ENCODE results near the gene CTNNBIP1.

Gene CTNNBIP1

DNA sequence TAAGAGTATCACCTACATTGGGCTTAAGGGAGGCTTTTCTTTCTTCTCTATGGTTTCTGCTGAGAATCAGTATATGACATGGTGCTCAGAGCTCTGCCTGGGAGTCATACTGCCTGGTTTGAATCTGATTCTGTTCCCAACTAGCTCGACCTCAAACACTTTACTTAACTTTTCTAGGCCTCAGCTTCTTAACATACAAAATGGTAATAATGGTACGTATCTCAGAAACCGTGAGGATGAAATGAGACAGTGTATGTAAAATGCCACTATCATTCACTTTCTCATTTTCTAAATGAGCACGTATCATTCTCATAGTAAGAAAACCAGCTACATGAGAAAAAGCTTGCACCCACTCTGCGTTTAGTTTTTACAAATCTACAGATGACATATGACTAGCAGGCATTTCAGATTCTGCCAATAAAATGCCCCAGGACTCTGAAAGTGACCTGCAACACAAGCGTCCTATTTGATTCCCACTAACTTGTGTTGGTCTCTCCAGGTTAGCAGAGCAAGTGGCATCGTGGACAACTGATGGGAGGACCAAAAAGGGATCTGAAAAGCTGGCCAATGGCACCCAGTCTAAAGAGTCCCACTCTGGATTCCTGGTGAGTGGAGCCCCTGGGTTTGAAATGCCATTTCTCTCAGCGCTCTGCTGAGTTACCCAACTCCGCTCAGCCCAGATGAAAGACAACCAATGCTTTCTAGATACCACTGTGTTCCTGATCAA is 6.1 kb downstream of the CTNNBIP1 start:
- DNase-seq = no peak

GRCh38 chr1:9902060-9902452 is 8.0 kb downstream of the CTNNBIP1 start:
- DNase-seq = no peak

DNA sequence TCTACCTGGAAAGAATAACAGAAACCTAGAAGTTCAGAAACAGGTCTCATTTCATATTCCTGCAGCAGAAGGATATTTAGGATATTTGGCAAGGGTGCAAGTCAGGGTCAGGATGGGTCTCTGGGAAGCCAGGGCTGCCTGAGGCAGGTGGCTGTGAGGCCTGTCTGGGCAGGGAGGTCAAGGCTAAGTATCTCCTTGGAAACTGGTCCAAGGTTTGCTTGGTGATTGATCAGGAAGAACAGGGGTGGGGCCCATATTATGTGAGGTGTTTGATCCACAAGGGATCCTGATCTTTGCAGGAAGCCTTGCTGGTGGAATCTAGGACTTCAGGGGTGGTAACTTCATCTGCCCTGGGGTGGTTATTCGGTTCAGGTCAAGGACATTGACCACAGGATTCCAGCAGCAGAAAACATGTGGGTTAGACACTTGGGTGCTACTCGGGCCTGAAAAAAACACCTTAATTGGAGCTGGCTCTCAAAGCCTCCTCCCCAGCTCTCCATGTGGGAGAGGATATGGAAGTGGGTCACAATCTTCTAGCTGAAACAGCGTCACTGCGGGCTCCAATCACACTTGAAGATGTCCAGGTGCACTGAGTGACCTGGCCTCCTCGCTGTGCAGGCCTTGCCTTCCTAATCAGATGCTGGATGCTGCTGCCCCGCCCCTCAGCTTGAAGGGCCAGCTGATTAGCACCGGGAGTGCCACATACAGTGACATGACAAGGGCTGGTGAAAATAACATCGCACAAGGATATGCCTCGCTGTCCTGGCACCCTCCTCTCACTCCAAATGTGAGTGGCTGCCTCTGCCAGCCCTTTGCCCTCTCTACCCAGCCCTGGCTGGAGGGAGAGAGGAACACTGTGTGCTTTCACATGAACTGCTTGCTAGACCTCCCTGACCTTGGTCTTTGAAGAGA is 8.7 kb downstream of the CTNNBIP1 start:
- no peak for DNase-seq

DNA sequence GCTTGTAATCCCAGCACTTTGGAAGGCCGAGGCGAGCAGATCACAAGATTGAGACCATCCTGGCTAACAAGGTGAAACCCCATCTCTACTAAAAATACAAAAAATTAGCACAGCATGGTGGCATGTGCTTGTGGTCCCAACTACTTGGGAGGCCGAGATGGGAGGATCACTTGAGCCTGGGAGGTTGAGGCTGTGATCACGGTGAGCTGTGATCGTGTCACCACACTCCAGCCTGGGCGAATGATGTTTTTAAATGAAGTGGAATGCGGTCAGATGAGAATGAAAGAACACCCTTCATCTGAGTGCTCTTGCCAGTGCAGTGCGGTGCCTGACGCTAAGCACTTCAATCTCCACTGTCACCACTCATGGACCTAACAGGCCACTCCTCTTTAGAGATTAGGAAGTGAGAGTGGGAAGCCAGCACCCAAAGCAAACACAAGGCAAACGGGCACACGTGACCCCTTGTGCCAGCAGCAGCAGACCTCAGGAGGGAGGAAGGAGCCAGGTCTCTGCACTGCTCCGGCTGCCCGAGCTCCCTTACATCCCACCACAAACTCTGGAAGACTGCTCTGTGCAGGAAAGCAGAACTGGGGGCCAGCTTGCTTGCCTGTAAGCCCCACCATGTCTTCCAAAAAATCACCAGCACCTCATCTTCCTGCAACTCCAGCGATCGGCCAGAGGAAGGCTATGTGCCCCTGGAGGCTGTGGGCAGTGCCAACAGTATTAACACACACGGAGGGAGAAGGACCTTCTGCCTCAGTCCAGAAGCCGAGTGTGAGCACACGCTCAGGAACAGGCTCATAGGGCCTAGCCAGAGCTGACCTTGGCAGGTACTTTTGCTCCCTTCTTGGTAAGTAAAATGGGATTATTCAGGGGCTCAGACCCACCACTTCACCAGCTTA is 9.7 kb downstream of the CTNNBIP1 start:
- DNase-seq = peak; percentile 62

GRCh38 chr1:9894115-9894514 is 16.0 kb downstream of the CTNNBIP1 start:
- no peak for DNase-seq

- peak; percentile 88 for DNase-seq
These were observed 17.2 kb downstream of the CTNNBIP1 start for GRCh38 chr1:9892563-9893528.

- peak; percentile 91 for DNase-seq
These were observed 18.9 kb downstream of the CTNNBIP1 start for GRCh38 chr1:9891207-9891606.

- peak; percentile 80 for DNase-seq
These were observed 19.8 kb downstream of the CTNNBIP1 start for GRCh38 chr1:9890224-9890731.

DNA sequence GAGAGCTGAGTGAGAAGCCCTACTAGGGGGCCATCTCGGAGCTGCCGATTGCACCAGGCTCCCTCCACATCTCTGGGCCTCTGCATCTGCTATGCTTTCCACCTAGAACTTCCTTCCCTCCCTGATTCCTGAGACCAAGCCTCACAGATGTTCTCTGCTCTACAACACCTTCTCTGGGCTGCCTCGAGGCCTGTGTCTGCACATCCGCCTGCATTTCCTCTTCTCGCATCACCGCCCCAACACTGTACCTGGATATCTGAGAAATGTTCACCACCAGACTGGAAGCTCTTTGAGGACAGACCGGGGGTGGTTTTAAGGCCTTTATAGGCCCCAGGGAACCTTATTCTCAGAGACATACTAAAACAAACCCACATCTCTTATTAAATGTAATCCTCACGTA is 20.7 kb downstream of the CTNNBIP1 start:
- DNase-seq = no peak

GRCh38 chr1:9888886-9889285 is 21.2 kb downstream of the CTNNBIP1 start:
- DNase-seq = no peak

DNA sequence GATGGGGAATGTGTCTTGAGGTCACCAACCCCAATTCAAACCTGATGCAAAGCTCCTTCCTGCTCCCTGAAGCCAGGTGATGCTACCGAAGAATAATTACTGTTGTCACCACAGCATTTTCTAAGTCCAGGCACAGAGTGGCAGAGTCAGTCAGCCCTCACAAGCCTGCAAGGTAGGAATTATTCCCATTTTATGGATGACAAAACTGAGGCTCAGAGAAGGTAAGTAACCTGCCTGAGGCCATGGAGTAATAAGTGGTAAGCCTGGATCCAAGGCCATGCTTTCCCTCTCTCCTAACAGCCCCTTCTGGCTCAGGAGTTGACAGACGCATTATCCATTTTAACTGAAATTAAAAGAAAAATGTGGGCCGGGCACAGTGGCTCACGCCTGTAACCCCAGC is 23.0 kb downstream of the CTNNBIP1 start:
- no peak for DNase-seq

GRCh38 chr1:9886092-9886742 is 23.9 kb downstream of the CTNNBIP1 start:
- no peak for DNase-seq

GRCh38 chr1:9884805-9885204 is 25.3 kb downstream of the CTNNBIP1 start:
- DNase-seq = no peak

DNA sequence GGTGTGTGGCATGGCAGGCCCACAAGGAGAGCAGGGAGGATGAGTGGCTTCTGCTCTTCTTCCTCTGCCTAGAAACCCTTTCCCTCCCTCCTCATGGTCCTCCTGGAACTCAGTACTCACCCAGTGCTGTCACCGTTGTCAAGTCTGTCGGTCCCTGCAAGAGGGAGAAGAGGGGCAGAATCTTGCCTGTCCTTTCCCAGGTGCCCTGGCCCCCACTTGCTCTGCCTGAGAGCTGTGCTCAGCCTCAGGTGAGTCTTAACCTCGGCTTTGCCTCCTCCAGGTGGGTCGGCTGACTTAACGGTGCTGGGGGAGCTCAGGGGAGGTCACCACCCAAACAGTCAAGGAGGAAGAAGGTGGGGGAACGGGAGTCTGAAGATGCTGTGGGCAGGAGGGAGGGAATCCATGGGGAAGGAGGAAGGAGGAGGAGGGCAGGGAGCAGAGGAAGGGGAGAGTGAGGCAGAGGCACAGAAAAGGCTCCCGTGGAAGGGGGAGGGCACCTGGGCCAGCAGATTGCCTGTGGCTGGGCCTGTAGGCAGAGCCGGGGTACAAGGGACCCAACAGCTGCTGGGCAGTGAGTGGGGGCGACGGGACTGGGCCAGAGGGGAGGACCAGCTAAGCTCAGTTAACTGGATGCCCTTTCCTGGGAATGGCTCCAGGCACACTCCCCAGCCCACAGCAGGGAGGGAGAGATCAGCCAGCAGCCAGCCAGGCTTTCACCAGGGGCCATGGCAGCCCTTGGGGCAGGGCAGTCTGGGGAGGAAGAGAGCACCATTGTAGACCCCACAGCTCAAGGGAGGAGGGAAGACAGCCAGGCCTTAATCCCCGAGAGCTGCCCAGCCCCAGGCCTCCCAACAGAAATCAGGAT is 26.3 kb downstream of the CTNNBIP1 start:
- no peak for DNase-seq

GRCh38 chr1:9882945-9883303 is 27.1 kb downstream of the CTNNBIP1 start:
- no peak for DNase-seq

- no peak for DNase-seq
These were observed 27.6 kb downstream of the CTNNBIP1 start for GRCh38 chr1:9882296-9882944.

DNA sequence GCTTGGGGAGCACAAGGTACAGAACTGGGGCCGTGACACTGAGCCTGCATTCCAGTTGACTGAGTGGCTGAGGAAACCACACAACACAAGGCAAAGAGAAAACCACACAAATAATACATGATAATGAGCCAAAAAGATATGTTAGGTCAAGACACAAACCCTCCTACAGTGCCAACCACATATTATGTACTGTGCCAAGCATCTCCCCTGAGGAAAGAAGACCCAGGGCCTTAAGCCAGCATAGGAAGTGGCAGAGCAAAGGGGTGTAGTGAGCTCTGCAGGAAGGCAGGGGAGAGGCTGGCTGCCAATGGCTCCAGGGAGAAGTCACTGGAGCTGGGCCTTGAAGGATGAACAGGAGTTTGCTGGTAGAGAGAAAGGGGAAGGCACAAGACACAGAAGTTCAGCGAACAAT is 28.2 kb downstream of the CTNNBIP1 start:
- DNase-seq = peak; percentile 26

DNA sequence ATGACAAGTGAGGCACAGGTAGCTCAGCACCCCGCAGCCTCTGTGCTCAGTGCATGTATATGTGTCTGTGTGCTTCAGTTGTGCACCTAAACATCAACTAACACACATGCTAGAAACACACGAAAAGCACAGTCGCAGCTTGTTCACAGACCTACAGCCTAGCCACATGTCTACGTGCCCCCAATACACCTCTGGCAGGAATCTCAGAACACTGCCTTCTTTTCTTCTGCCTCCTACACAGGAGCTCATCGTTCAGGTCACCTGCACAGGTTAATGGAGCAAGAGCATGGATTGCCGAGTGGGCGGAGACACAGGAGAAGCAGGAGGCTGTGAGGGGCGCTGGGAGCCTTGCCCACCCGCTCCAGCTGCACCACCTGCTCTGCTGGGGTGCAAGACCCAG is 31.7 kb downstream of the CTNNBIP1 start:
- DNase-seq = peak; percentile 31

DNA sequence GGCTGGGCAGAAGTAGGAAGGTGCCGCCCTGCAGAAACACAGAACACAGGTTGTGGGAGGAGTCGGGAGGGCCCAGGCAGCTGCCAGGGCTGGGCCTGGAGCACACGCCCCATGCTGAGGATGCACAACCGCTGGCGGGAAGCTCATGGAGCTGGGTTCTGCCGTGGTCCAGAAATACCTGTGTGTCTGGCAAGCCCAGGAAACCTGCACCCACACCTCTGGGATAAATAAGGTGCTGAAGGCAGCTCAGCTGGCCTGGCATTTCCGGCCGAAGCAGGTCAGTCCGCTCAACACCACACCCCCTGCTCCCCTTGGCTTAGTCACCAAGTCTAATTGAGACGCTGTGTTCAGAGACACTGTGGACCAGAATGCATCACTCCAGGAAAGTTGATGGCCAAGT is 32.1 kb downstream of the CTNNBIP1 start:
- peak; percentile 75 for DNase-seq

- no peak for DNase-seq
These were observed 34.5 kb downstream of the CTNNBIP1 start for GRCh38 chr1:9875636-9876000.

All from NCI-H69 (cell line).